ENCODE results near the gene MARCHF5.

DNA sequence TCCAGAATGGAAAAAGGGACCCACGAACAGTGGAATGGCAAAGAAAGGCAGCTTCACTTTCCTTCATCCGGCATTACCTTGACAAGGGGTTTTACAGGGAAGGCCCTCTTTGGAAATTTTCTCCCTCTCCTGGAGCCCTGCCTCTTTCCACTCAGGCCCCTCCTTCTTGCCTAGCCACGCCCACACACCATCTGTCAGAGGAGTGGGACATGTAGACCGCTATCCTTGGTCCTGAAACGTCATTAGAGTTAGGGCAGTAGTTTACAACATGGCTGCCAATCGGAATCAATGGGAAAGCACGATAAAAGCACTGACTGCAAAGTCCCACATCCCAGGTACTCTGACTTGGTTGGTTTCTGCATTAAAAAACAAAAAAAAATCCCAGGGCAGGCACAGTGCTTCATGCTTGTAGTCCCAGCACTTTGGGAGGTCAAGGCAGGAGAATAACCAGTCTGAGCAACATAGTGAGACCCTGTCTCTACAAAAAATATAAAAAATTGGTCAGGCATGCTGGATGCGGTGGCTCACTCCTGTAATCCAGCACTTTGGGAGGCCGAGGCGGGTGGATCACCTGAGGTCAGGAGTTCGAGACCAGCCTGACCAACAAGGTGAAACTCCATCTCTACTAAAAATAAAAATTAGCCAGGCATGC lies 96.4 kb downstream of the MARCHF5 start:
- TF ChIP-seq, protein P1, sequence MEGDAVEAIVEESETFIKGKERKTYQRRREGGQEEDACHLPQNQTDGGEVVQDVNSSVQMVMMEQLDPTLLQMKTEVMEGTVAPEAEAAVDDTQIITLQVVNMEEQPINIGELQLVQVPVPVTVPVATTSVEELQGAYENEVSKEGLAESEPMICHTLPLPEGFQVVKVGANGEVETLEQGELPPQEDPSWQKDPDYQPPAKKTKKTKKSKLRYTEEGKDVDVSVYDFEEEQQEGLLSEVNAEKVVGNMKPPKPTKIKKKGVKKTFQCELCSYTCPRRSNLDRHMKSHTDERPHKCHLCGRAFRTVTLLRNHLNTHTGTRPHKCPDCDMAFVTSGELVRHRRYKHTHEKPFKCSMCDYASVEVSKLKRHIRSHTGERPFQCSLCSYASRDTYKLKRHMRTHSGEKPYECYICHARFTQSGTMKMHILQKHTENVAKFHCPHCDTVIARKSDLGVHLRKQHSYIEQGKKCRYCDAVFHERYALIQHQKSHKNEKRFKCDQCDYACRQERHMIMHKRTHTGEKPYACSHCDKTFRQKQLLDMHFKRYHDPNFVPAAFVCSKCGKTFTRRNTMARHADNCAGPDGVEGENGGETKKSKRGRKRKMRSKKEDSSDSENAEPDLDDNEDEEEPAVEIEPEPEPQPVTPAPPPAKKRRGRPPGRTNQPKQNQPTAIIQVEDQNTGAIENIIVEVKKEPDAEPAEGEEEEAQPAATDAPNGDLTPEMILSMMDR (IDR thresholded peaks at IDR 0.05) = no peak
- no peak for TF ChIP-seq POLR2A (IDR thresholded peaks at IDR 0.05)
